HG02798 (cell line): Measurements from ENCODE around the gene CASTOR1.

Experiments
- ATAC-seq: cut with Tn5 transposase; IDR thresholded peaks from one replicate; pipeline ENCODE4 v1.9.1; 2021; ENCODE audit warnings: mild to moderate bottlenecking; ENCODE audit not compliant: unreplicated experiment, poor library complexity

Gene CASTOR1

DNA sequence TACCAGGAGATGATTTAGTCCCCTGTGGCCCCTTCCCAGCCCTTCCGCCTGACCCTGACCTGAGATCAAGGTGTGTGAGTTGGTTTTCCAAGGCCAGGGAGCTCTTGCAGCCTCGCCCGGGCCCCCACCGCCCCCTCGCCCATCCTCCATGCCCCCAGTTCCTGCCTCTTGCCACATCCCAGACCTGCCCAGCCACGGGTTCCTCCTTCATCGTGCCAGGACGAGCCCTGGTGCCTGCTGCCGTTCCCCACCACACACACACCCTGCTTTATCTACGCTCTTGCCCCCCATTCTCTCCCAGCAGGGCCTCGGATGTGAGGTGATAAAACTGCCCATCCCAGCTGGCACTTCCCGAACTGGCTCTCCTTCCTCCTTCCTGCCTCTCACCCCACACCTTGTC, 41.3 kb downstream of the CASTOR1 start:
- no peak for ATAC-seq

DNA sequence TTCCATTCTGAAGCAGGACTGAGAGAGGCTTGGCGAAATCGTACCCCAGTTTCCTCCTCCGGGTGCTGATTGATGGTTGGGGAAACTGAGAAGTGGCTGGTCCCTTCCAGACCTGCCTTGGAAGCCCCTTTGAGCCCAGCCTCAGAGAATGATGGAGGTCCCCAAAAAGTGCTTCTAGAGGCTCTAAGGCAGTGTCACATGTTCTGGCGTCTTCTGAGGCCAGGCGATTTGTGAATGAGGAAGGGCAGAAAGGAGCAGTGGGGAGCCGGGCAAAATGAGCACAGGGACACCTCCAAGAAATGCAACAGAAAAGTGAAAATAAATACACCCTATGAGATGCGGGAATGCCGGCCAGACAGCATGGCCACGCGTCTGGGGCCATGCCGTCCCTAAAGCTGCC, 41.7 kb downstream of the CASTOR1 start:
- no peak for ATAC-seq

DNA sequence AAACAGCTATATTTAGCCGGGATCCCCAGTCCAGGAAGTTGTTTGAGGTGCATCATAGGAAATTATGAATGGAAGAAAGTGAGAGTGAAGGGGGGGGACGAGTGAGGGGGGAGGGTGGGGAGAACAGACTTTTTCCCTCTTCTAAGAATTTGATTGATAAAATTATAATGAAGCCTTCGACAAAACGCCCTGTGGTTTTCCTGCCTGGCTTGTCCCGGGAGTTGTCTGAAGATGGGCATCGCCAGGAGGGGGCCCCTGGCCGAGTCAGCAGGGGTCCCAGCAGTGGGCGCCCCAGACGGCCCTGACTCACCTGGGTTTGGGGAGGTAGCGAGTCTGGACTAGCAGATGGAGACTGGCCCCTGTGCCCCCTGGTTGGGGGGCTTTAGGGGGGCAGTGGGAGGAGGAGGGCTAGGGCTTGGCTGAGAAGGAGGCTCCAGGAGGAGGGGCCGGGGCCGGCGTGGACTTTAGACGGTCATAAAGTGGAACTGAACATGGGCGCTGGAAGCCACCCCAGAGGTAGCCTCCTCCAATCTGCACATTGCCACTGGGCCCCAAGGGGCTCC, 42.4 kb downstream of the CASTOR1 start:
- no peak for ATAC-seq

DNA sequence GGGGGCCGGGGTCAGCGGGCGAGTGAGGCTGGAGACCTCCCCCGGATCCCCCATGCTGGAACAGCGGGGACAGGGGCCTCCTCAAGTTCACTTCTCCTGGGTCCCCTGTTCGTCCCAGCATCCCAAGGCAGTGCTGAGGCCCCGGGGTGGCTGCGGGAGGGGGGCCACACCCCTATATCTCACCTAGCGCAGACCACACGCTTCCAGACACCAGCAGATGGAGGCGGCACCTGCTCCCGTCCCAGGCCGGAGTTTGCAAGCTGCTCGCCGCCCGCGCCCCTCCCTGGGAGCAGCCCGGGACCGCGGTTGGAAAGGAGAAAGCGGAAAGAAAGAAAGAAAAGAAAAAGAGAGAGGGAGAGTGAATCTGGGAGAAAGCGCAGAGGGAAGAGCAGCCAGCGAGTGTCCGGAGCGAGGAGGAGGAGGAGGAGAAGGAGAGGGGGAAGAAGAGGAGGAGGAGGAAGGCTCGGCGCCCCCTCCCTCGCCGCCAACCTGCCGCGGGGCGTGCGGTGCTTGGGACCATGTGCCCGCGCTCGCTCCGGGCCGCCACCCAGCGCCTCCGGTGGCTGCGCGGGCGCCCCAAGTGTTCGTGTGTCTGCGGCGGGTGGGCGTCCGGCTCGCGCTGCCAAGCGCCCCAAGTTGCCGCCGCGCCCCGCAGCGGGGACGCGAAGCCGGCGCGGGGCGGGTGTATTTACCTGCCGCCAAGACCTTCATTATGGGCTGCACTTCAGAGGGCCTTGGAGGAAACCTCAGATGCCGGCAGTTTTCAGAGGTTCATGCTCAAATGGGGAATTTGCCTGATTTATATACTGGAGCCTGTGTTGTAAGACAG, 43.1 kb downstream of the CASTOR1 start, which contains the start of gene LIF:
Gene LIF (minus strand): TSS at position 775 of the 829 bp plus-strand sequence. CDS start 64 bp downstream, at position 711.
- no peak for ATAC-seq

DNA sequence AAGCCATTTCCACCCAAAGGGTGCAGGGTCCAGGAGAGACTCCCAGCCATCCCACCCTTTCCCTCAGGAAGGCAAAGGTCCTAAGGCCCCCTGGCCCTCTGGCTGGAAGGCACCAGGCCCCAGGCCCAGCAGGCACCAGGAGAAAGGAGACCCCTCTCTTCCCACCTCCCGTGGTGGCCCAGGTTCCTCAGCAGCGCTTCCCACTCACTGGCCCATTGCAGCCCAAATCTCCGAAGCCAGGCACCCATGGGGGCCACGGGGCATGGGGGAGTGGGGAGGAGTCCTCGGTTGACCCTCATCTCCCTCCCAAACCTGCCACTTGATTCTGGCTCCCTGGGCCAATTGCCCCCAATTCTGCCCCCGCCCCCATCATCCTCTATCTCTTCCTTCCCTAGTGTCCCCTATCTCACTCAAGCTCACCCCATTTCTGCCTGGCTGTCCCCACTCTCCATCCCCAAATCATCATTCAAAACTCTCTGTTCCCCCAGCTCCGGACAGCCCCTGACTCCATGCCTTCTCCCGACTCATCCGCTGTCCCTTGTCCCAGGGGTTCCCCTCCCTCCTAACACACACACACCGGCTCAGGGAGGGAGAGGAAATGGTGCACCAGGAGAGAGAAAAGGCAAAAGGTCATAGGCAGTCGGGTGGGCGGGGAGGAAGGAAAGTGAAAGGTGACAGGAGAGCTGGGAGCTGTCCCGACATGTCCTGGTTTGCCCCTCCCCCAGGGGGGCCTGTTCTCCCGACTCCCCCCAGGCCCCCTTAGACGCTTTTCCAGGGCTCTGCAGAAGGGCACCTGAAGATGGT, 43.9 kb downstream of the CASTOR1 start:
- ATAC-seq: no peak

DNA sequence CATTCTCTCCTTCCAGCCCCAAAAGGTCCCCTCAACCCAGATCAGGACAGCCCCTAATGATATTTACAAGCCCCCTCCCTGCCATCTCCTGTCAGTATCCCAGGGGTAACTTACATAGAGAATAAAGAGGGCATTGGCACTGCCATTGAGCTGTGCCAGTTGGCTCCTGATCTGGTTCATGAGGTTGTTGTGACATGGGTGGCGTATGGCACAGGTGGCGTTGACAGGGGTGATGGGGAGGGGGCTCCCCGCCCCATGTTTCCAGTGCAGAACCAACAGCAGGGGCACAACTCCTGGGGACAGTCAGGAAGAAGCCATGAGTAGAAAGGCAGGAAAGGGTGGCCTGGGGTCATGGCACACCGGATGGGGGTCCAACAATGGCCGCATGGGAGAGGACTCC, 44.7 kb downstream of the CASTOR1 start:
- no peak for ATAC-seq

DNA sequence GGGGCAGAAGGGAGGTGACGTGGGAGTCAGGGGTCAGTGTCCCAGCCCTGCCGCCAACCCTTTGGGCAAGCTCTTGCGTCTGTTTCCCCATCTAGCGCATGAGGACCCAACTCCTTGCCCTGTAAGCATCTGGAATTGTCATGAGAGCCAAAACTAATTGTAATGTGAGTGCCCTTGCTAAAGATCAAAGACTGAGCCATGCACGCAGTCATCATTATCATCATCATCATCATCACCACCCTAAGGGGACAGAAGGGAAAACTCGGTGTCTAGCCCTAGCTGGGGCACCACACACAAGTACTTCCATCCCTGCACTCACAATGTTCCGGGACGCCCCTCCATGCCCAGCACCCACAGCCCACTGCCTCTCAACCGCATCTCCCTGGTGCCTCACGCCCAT, 45.2 kb downstream of the CASTOR1 start:
- ATAC-seq: no peak

DNA sequence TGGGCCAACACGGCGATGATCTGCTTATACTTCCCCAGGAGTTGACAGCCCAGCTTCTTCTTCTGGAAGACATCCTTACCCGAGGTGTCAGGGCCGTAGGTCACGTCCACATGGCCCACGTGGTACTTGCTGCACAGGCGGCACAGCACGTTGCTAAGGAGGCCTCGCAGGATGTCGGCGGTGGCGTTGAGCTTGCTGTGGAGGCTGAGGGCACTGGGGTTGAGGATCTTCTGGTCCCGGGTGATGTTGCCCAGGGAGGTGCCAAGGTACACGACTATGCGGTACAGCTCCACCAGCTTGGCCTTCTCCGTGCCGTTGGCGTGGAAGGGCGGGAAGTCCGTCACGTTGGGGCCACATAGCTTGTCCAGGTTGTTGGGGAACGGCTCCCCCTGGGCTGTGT, 45.6 kb downstream of the CASTOR1 start:
- no peak for ATAC-seq

DNA sequence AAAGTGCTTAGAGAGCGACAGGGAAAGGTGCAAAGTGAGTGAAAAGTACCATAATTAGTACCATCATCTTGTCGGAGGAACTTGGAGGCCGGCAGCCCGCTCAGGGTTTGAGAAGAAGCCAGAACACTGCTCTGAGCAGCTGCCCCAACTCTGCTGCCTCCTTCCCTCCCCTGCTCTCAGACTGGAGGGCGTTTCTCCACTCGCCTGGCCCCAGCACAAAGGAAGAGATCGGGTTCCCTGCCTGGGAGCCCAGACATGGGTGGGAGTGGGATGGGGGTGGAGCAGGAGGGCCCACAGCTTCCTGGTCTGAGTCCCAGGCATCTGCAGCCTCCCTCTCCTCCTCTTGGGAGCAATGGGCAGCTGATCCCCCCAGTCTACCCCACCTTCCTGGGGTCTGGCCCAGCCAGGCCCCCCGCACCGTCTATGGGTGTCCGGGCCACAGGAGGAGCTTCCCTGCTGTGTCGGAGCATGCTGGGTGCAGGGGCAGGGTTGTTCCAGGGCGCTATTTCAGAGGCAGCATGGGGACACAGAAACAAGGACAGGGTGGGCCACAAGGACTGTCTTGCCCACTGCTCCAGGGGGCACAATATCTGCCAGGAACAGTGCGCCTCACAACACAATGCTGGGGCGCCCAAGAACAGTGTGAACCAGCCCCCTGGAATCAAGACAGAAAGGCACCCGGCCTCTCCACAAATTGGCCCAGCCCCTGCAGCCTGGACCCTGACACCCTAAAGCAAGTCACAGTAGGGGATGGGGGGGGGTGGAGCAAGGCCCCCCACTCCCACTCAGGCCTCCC, 47.5 kb downstream of the CASTOR1 start:
- no peak for ATAC-seq

DNA sequence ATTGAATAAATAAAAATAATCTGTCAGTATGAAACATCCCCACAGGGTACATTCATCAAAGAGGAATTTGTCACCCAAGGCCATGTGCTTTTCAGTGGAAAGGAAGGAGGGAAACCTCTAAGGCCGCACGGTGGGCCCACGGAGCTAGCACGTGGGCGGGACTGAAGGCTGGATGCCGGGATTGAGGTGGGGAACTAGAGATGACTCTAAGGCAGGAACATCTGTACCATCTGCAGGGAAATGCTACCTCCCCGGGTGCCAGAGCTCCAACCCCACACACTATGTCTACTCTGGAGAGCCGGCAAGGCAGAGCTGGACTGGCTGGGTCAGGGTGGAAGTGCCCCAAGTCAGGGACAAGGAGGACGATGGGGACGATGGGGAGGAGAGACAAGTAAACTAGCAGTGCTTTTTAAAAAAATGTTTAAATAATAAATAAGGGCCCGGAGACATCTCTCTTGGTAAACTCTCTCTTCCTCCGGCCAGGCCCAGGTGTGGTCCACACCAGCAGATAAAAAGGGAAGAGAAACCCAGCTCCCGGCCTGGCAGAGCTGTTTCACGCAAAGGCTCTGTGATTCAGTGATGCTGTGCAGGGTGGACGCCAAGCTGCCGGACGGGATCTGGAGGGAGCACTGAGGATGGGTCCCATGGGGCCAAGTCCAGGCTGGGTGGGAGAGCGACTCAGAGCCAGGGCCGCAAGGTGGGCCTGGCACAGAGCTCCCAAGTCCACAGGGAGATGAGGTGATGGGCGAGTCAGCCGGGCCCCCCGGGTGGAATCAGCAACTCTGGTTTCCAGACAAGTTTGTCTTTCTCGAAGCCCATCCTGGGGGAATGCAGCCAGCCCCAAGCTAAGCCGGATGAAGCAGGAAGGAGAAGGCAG, 48.5 kb downstream of the CASTOR1 start:
- no peak for ATAC-seq

DNA sequence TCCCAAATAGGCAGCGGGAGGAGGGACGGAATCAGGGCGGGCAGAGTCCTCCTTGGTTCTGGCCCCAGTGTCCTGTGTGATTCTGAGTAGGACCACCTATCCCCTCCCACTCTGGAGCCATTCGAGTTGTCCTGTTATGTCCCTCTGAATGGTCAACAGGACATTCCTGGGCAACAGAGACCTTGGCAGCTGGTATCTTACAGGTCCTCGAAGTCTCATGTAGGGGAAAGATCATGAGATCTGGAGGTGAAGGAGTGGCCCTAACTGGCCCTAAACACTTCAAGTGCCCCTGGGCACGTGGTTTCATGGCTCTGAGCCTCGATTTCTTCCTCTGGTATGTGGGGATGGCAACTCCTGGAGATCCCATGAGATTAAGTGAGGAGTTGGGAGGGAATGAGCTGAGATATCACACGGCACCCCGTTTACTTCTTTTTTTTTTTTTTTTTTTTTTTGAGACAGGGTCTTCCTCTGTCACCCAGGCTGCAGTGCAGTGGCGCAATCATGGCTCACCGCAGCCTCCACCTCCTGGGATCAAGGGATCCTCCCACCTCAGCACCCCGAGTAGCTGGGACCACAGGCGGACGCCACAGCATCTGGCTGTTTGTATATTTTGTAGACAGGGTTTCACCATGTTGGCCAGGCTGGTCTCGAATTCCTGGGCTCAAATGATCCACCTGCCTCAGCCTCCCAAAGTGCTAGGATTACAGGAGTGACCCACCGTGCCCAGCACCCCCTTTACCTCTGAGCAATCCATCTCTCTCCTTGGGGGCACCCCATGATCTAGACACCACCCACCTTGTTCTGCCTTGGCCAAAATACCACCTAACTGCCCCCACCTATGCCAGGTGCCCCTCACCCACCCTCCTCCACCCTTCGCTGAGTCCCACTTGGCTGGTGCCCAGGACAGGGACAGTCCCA, 49.6 kb downstream of the CASTOR1 start:
- no peak for ATAC-seq

DNA sequence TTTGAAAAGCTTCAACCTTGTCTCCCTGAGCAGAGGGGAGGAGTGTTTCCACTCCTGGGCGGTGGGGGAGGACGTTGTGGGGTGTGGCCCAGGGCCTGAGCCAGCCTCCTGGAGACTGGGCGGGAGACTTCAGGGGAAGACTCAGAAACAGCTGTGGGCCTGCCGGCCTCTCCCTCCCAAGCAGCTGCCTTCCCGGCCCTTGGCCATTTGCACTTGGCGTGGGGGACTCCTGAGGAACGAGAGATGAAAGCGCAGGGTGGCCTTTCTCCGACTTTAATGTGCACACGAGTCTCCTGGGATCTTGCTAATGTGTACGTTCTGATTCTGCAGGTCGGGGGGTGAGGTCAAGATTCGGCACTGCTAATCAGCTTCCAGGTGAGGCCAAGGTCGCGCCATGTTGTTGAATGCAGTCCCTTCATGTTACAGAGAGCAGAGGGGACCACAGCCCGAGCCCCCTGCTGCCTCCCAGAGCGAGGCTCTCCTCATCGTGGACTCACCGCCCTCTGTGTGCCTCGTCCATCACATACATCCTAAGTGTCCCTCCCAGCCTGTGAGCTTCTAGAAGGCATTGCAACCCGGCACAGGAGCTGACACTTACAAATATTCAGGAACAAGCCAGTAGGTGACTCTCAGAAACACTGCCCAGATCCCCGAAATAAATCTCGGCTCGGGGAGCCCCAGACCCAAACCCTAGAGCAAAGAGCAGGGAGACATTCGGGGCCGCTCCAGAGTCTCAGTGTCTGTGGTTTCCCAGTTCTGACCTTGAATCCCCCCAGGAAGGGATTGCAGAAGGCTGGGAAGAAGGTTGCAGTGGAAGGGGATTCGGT, 50.4 kb downstream of the CASTOR1 start:
- no peak for ATAC-seq

DNA sequence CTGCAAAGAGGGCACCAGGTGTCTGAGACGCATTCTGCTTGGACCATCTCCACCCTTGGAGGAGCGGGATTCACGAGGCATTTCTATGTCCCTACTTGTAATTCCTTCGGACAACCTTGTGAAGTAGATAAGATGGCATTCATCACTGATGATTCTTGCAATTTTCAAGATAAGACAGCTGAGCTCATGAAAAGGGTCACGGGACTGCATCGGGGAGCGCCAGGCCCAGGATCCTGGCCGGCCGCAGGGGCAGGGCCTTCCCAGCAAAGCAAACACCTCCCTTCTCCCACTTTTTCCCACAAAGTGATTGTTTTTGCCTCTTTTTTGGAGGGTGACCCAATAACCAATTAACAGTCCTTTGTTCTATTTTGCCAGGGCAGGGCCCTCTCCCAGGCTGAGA, 51.2 kb downstream of the CASTOR1 start:
- ATAC-seq: no peak

DNA sequence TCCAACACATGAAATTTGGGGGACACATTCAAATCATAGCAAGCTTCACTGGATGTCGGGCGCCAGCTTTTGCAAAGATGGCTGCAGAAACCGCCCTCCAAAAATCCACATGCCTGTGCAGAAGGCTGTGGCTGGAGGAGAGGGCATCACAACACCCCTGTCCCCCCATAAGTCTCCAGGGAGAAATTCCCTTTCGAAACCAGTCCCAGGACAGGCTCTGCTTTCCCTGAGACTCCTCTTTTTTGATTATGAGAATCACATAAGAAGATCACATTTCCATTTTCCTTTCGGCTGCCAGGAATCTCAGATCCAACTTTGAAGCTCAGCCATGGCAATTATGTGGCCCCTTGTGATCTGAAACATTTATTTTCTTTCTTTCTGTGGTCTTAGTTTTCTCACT, 52.4 kb downstream of the CASTOR1 start:
- no peak for ATAC-seq

DNA sequence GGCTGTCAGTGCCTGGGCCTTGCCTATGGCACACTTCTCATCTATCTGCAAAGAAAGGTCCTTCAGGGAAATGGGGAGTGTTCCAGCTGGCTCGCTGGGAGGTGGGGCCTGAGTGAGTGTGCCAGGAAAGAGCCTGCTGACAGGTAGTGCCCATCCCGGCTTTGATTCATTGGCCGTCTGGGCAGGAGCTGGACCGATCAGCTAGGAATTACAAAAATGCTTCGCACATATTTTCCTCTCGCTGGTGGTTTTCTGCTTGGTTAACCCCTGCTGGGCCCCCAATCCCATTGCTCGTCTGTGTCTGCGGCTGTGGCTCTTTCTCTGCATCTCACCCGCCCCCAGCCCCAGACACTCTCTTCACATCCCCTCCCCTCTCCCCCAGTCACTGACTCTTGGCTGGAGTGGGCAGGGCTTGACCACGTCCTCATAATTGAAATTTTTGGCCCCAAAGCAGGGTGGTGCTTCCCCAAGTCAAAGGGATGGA, 53.6 kb downstream of the CASTOR1 start:
- ATAC-seq: no peak
